Ectodermal cell (in vitro differentiated cells): ENCODE data around the gene RBM41. TPM values are rescaled to one million over a fixed set of nuclear protein-coding genes. Genes with fewer than 3 reads are reported as not detected.
"Not testable (repeated sequence)": the region's sequence is repeated elsewhere in the genome, so short reads cannot be mapped to it uniquely, and the experiment has no call there.

ENCODE experiments used
- H3K27ac ChIP-seq: 2 replicates; pipeline ENCODE4 v1.7.0; 2013; ENCODE audit warnings: mild to moderate bottlenecking, low read depth, low read length; ENCODE audit not compliant: insufficient read depth, poor library complexity, severe bottlenecking
- H3K27me3 ChIP-seq: 2 replicates; pipeline ENCODE4 v1.7.0; 2013; ENCODE audit warnings: mild to moderate bottlenecking, low read length; ENCODE audit not compliant: insufficient read depth, control insufficient read depth, poor library complexity, severe bottlenecking
- H3K36me3 ChIP-seq: one replicate; pipeline ENCODE4 v1.7.0; 2013; ENCODE audit warnings: low read length; ENCODE audit not compliant: control insufficient read depth, insufficient read depth
- H3K4me1 ChIP-seq: one replicate; pipeline ENCODE4 v1.7.0; 2013; ENCODE audit warnings: low read length; ENCODE audit not compliant: control insufficient read depth, insufficient read depth
- H3K4me3 ChIP-seq: 2 replicates; pipeline ENCODE4 v1.7.0; 2013; ENCODE audit warnings: low read depth, low read length, control low read depth; ENCODE audit not compliant: insufficient read depth
- H3K9me3 ChIP-seq: 2 replicates; pipeline ENCODE4 v1.7.0; 2013; ENCODE audit warnings: mild to moderate bottlenecking, low read length, moderate library complexity; ENCODE audit not compliant: control insufficient read depth
- WGBS, 2 experiments: methylation state at CpG; one replicate each; pipeline ENCODE4 v1.1.7; 2013; ENCODE audit warnings: missing lambda C conversion rate in 2 of 2; 5-methylcytosine and 5-hydroxymethylcytosine counted together
- polyA plus RNA-seq, 4 experiments: library from polyadenylated mRNA; stranded (reverse); fragments of 50-300 nt; gene quantifications; one replicate each; pipeline ENCODE4 v1.2.3, GENCODE V29; 2013

RBM41 gene
- polyA plus RNA-seq (2013, experiment 1 of 4), result 18.3 TPM
- polyA plus RNA-seq (2013, experiment 2 of 4), result 19.1 TPM
- polyA plus RNA-seq (2013, experiment 3 of 4), result 14.4 TPM
- 13.5 TPM for polyA plus RNA-seq (2013, experiment 4 of 4)

DNA sequence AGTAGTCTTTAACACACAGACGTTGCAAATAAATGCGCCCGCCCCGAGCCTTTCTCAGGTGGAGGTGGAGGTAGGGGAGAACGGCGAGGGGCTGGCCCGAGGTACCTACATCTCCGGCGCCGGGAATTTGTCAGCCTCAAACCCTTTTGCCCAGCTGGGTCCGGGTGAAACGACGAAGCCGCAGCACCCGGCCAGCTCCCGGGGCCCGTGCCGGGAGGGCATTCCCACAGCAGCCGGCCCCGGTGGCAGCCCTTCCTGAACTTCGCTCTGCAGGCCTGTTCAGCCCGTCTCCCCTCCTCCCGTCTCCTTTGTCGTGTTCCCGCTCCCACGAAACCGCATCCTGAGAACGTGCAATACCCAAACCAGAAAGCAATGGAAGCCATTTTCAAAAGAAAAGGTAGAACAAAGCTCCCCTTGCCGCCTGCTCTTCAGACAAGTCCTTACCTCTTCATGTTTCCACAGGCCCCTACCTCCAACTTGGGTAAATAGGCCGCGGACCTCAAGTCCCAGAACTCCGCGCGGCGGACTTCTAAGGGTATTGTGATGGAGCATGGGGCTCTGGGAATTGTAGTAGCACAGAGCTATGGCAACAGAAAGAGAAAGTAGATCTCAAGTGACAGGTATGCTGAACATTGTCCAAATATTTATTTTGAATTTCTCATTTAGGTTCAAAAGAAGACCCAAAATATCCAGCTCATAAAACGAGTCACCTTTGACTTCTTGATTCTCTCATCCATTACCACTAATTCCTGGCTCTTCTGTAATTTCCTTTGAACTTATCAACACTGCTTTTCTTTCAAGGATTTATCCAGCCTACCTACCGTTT lies at the start of gene RBM41:
Gene RBM41, minus strand, starts transcription at position 501 of the 826 bp plus-strand sequence. Its CDS starts 49 bp downstream, at position 452.
- H3K9me3 ChIP-seq, result no peaks in the 10 kb centered on the region
- no peaks in the 10 kb centered on the region for H3K4me1 ChIP-seq
- 3% methylated on average over 35 of the region's 37 CpGs for WGBS, 2 experiments
- peak within 1 kb of the TSS; percentile 54 for H3K4me3 ChIP-seq
- no peaks in the 10 kb centered on the region for H3K27me3 ChIP-seq
- H3K36me3 ChIP-seq, result peaks cover 8% of the 10 kb centered on the region
- H3K27ac ChIP-seq, result peak within 1 kb of the TSS; percentile 69

DNA sequence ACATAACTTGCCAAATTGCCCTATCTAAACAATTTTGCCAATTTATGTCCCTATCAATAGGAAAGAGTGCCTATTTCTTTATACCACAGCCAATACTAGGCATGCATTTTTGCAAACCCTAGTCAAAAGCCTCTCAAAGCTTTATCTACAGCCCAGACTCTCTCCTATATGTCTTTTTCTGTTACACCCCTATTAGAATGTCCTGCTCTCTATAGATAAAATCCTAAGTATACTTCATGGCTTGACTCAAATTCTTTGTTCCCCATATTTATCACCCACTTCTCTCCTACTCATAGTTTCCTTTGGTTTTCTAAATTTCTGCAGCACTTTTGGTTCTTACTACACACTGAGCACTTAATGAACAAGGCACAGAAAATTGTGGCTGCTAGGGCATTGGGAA lies 49.6 kb upstream of the RBM41 start:
- no peaks in the 10 kb centered on the region for H3K27me3 ChIP-seq

DNA sequence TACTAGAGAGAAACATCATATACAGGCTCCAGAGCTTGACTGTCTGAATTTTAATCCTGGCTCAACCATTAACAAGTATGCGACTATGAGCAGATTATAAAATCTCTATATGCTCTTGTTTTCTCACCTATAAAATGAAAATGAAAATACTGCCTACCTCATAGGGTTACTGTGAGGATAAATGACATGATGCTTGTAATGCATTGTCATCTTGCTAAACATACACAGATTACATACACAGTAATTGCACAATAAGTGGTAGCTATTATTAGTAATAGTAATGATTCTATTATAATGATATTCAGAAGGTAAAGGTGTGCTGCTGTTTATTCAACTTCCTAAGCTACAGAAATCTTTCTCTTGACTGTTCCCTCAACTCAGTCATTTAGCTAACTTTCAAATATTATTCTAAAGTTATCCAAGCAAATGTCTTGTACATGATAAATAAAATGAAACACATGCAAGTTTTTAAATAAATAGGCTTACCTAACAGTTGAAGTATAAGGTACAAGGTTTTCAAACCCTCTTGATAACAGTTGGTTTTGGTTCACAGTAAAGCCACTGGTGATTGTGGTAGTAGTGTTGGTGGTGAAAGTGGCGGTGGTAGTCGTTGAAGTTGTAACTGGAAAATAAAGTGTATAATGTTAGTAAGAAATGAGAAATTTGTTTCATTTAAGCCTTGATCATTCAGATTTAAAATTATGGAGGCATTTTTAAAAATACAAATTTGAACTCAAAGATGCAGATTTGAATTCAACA lies 48.7 kb upstream of the RBM41 start:
- Histone ChIP-seq H3K9me3 (no peaks in the 10 kb centered on the region), H3K36me3 (no peaks in the 10 kb centered on the region), H3K27ac (no peak overlapping the region), H3K4me1 (no peaks in the 10 kb centered on the region), H3K27me3 (no peaks in the 10 kb centered on the region), H3K4me3 (no peak overlapping the region)
- WGBS, 2 experiments, result 89 to 100% methylated on average over 2 of the region's 3 CpGs

More for the DNA sequence above, 49.6 kb upstream of the RBM41 start:
- Histone ChIP-seq H3K27ac (no peak overlapping the region), H3K9me3 (no peaks in the 10 kb centered on the region), H3K4me1 (no peaks in the 10 kb centered on the region), H3K36me3 (no peaks in the 10 kb centered on the region), H3K4me3 (no peak overlapping the region)

DNA sequence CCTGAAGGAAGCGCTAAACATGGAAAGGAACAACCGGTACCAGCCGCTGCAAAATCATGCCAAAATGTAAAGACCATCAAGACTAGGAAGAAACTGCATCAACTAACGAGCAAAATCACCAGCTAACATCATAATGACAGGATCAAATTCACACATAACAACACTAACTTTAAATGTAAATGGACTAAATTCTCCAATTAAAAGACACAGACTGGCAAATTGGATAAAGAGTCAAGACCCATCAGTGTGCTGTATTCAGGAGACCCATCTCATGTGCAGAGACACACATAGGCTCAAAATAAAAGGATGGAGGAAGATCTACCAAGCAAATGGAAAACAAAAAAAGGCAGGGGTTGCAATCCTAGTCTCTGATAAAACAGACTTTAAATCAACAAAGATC lies 39.0 kb upstream of the RBM41 start:
- not testable (repeated sequence) for H3K4me3 ChIP-seq, H3K9me3 ChIP-seq, H3K36me3 ChIP-seq, H3K27ac ChIP-seq, H3K4me1 ChIP-seq, H3K27me3 ChIP-seq
- WGBS, 2 experiments, result no CpG with 5 or more reads among the region's 4 CpGs

DNA sequence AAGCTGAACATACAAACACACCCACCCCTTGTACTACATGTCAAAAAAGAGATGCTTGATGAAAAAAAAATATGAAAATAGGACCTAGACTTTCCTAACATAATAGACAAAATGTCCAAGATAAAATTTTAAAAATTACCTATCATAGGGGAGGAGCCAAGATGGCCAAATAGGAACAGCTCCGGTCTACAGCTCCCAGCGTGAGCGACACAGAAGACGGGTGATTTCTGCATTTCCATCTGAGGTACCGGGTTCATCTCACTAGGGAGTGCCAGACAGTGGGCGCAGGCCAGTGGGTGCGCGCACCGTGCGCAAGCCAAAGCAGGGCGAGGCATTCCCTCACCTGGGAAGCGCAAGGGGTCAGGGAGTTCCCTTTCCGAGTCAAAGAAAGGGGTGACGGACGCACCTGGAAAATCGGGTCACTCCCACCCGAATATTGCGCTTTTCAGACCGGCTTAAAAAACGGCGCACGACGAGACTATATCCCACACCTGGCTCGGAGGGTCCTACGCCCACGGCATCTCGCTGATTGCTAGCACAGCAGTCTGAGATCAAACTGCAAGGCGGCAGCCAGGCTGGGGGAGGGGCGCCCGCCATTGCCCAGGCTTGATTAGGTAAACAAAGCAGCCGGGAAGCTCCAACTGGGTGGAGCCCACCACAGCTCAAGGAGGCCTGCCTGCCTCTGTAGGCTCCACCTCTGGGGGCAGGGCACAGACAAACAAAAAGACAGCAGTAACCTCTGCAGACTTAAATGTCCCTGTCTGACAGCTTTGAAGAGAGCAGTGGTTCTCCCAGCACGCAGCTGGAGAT lies 37.2 kb upstream of the RBM41 start:
- H3K27me3 ChIP-seq, H3K9me3 ChIP-seq, H3K27ac ChIP-seq, H3K36me3 ChIP-seq, H3K4me3 ChIP-seq, H3K4me1 ChIP-seq: not testable (repeated sequence)
- WGBS, 2 experiments, result 6 to 7% methylated on average over 19 to 21 of the region's 32 CpGs

DNA sequence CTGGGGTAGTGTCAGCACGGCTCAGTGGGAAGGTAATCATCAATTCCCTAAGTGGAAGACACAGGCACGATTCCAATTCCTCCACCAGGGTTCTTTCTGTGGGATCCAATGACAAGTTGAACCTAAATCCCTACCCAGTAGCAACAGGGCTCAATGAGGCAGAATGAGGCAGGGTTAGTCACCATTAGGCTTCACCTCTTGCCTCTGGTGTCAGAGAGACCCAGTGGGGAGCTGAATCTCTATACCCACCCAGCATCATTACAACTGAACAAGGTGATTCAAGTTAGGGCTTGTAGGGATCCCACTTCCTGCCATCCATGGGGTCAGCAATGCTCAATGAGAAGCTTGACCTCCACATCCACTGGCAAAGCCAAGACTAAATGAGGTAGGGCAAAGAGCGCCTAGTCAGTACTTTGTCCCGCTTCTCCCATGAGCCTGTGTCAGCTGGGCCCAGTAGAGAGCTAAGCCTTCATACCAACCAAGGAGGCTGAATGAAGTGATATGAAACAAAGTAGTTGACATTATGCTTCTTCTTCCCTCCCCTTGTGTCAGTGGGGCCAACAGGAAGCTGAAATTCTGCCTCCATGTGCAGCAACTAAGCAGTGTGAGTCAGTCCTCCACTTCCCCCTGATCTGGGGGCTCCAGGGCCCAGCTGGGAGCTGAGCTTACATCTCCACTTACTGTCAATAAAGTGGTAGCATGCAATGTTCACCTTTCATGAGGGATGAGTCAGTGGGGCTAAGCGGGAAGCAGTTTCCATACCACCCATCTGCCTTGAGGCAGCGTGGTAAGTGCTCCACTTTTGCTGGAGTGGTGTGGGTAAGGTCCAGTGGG lies 36.4 kb upstream of the RBM41 start:
- H3K36me3 ChIP-seq, result no peaks in the 10 kb centered on the region
- H3K27me3 ChIP-seq, result no peaks in the 10 kb centered on the region
- H3K27ac ChIP-seq, result no peak overlapping the region
- H3K9me3 ChIP-seq, result no peaks in the 10 kb centered on the region
- WGBS, 2 experiments, result 91 to 100% methylated on average over 4 of the region's 6 CpGs
- no peak overlapping the region for H3K4me3 ChIP-seq
- H3K4me1 ChIP-seq, result no peaks in the 10 kb centered on the region

DNA sequence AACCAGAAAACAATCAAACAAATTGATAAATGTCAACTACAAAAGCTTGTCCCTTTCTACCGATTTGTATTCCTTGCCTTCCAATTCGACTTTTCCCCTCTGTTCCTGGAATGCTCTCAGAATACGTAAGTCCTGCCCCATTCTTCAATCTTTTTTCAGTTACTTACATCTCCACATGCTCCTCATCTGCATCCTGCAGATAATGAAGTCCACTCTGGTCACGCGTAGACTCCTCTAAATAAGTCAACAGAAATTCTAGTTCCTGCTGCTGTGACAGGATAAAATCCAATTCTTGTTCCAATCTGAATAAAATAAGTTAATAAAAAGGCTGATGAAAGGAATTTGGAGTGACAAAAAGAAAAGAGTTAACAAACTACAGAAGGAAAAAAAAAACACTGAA lies 34.4 kb upstream of the RBM41 start:
- Histone ChIP-seq H3K4me3 (no peak overlapping the region), H3K36me3 (no peaks in the 10 kb centered on the region), H3K4me1 (no peaks in the 10 kb centered on the region), H3K27ac (no peak overlapping the region), H3K9me3 (no peaks in the 10 kb centered on the region), H3K27me3 (no peaks in the 10 kb centered on the region)
- WGBS, 2 experiments, result 77 to 84% methylated on average over 5 of the region's 5 CpGs

DNA sequence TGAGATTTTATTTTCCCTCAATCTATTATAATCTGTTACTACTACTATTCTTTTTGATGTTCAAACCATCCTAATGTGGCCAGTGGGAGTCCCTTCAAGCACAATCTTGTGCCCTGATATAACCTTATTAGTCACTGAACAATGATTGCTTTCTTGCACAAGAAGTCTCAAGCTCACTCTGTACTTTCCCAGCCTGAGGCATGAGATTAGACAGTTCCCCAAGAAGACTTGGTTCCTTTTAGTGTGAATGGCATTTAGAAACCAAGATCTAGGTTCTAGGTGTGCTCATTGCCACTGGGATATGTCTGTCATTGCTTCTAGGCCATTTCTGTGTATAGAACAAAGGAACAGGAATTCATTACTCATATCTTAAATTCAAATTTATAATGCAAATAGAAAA lies 28.0 kb upstream of the RBM41 start:
- no peaks in the 10 kb centered on the region for H3K36me3 ChIP-seq
- H3K27me3 ChIP-seq, result no peaks in the 10 kb centered on the region
- no peaks in the 10 kb centered on the region for H3K9me3 ChIP-seq
- no peak overlapping the region for H3K27ac ChIP-seq
- no peaks in the 10 kb centered on the region for H3K4me1 ChIP-seq
- H3K4me3 ChIP-seq, result no peak overlapping the region

DNA sequence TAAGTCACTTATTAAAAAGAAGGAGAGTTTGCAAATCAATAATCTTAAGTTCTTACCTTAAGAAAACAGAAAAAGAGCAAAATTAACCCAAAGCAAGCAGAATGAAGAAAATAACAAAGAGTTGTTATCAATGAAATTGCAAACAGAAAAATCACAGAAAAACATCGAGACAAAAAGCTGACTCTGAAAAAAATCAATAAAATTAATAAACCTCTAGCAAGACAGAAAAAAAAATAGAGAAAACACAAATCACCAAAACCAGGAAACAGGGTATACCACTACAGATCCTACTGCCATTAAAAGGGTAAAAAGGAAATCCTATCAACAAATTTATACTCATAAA lies 17.3 kb upstream of the RBM41 start:
- H3K27me3 ChIP-seq, result no peaks in the 10 kb centered on the region
- no peaks in the 10 kb centered on the region for H3K4me1 ChIP-seq
- H3K4me3 ChIP-seq, result no peak overlapping the region
- H3K27ac ChIP-seq, result no peak overlapping the region
- 100% methylated on average over 1 of the region's 1 CpG for WGBS, 2 experiments
- H3K9me3 ChIP-seq, result no peaks in the 10 kb centered on the region
- H3K36me3 ChIP-seq, result no peaks in the 10 kb centered on the region
